Smooth muscle cell (in vitro differentiated cells): Measurements from ENCODE around the gene FCHSD2. TPM values are rescaled to one million over a fixed set of nuclear protein-coding genes. Genes with fewer than 3 reads are reported as not detected.
A peak's percentile ranks its signal among the peaks of the same experiment; 100 is the strongest.
"Not testable (repeated sequence)": the region's sequence is repeated elsewhere in the genome, so short reads cannot be mapped to it uniquely, and the experiment has no call there.

Experiments used
- DNase-seq: peaks from one replicate; lab custom pipeline; 2025; ENCODE audit not compliant: unreplicated experiment; lab: John Stamatoyannopoulos, UW
- H2AFZ ChIP-seq: fragments of 200-600 bp; sonication (generic); 2 replicates; pipeline ENCODE4 v1.6.0; 2016; ENCODE audit warnings: antibody characterized with exemption, low read depth, mild to moderate bottlenecking
- H3F3A ChIP-seq: fragments of 200-600 bp; sonication (generic); 2 replicates; pipeline ENCODE4 v1.6.0; 2017; ENCODE audit warnings: antibody characterized with exemption, low read depth
- H3K27ac ChIP-seq: fragments of 200-600 bp; sonication (generic); 2 replicates; pipeline ENCODE4 v1.5.1; 2016; ENCODE audit warnings: low read depth, mild to moderate bottlenecking
- H3K27me3 ChIP-seq: fragments of 200-600 bp; sonication (generic); 2 replicates; pipeline ENCODE4 v1.6.1; 2016; ENCODE audit warnings: low read depth, mild to moderate bottlenecking
- H3K36me3 ChIP-seq: fragments of 200-600 bp; sonication (generic); 2 replicates; pipeline ENCODE4 v1.5.1; 2016; ENCODE audit warnings: low read depth
- H3K4me1 ChIP-seq: fragments of 200-600 bp; sonication (generic); 2 replicates; pipeline ENCODE4 v1.5.1; 2016; ENCODE audit warnings: low read depth
- H3K4me2 ChIP-seq: fragments of 200-600 bp; sonication (generic); 2 replicates; pipeline ENCODE4 v1.6.0; 2016; ENCODE audit warnings: mild to moderate bottlenecking
- H3K4me3 ChIP-seq: fragments of 200-600 bp; sonication (generic); 2 replicates; pipeline ENCODE4 v1.5.1; 2016; ENCODE audit warnings: mild to moderate bottlenecking
- H3K79me2 ChIP-seq: fragments of 200-600 bp; sonication (generic); 2 replicates; pipeline ENCODE4 v1.6.0; 2016; ENCODE audit warnings: low read depth, mild to moderate bottlenecking
- H3K9ac ChIP-seq: fragments of 200-600 bp; sonication (generic); 2 replicates; pipeline ENCODE4 v1.6.0; 2016; ENCODE audit warnings: low read depth
- H3K9me3 ChIP-seq: fragments of 200-600 bp; sonication (generic); replicated peaks from 2 replicates; pipeline ENCODE4 v1.5.1; 2016; ENCODE audit warnings: low read depth
- H4K20me1 ChIP-seq: fragments of 200-600 bp; sonication (generic); 2 replicates; pipeline ENCODE4 v1.6.0; 2016; ENCODE audit warnings: low read depth
- CTCF ChIP-seq: fragments of 200-600 bp; sonication (generic); IDR thresholded peaks from 2 replicates; pipeline ENCODE4 v1.5.1; 2017; ENCODE audit warnings: borderline replicate concordance, mild to moderate bottlenecking, antibody characterized with exemption; ENCODE audit not compliant: insufficient read depth, poor library complexity, severe bottlenecking
- WGBS: methylation state at CpG from one replicate; pipeline ENCODE4 v1.1.7; 2016; ENCODE audit warnings: low lambda C conversion rate; 5-methylcytosine and 5-hydroxymethylcytosine counted together
- polyA plus RNA-seq: library from polyadenylated mRNA; unstranded; fragments of >200 nt; fragmentation: Nextera tagmentation; extraction: Ambion mirVana; gene quantifications from 2 replicates; pipeline ENCODE4 v1.2.1, GENCODE V29; 2016
- total RNA-seq: library from RNA; depleted of rRNA; stranded (reverse); fragments of >200 nt; gene quantifications from 2 replicates; pipeline ENCODE4 v1.2.3, GENCODE V29; 2014

Gene FCHSD2
- total and polyA plus RNA-seq, 2 experiments from 2014 or later, result 14.6 to 24.3 TPM

GRCh38 chr11:73126804-73127480 lies 15.2 kb downstream of the FCHSD2 start:
- no peaks in the 10 kb centered on the region for H3K9me3 ChIP-seq
- no peak overlapping the region for H2AFZ ChIP-seq
- no peak overlapping the region for H3K4me3 ChIP-seq
- no peaks in the 10 kb centered on the region for H3K27me3 ChIP-seq
- no peaks in the 10 kb centered on the region for H3F3A ChIP-seq
- no peak overlapping the region for H3K9ac ChIP-seq
- no peaks in the 10 kb centered on the region for H3K4me1 ChIP-seq
- H3K79me2 ChIP-seq, result peaks cover 26% of the 10 kb centered on the region
- no peak overlapping the region for H3K27ac ChIP-seq
- TF ChIP-seq CTCF, result no peak
- WGBS, result 91% methylated on average over 6 of the region's 6 CpGs
- H3K4me2 ChIP-seq, result no peak overlapping the region
- peaks cover 10% of the 10 kb centered on the region for H3K36me3 ChIP-seq
- peaks cover 44% of the 10 kb centered on the region for H4K20me1 ChIP-seq
- no peak for DNase-seq

- H3K79me2 ChIP-seq, result peaks cover 40% of the 10 kb centered on the region
- H3K9ac ChIP-seq, result no peak overlapping the region
- no peak overlapping the region for H2AFZ ChIP-seq
- H3K4me3 ChIP-seq, result no peak overlapping the region
- H3K4me1 ChIP-seq, result peaks cover 5% of the 10 kb centered on the region
- H3K27ac ChIP-seq, result no peak overlapping the region
- no peaks in the 10 kb centered on the region for H3K27me3 ChIP-seq
- H4K20me1 ChIP-seq, result peaks cover 61% of the 10 kb centered on the region
- no peaks in the 10 kb centered on the region for H3K9me3 ChIP-seq
- DNase-seq, result no peak
- H3F3A ChIP-seq, result no peaks in the 10 kb centered on the region
- H3K36me3 ChIP-seq, result peaks cover 10% of the 10 kb centered on the region
- no peak for TF ChIP-seq CTCF
- H3K4me2 ChIP-seq, result no peak overlapping the region
Observed at GRCh38 chr11:73124800-73125199, 17.3 kb downstream of the FCHSD2 start.

DNA sequence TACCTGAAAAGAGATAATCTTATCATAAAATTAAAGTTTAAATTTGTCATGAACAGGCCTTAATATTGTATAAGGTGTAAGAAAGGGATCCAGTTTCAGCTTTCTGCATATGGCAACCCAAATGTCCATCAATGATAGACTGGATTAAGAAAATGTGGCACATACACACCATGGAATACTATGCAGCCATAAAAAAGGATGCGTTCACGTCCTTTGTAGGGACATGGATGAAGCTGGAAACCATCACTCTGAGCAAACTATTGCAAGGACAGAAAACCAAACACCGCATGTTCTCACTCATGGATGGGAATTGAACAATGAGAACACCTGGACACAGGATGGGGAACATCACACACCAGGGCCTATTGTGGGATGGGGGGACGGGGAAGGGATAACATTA lies 18.2 kb downstream of the FCHSD2 start:
- not testable (repeated sequence) for H3K27me3 ChIP-seq, H3K4me1 ChIP-seq, H2AFZ ChIP-seq, H3K27ac ChIP-seq, H3K4me2 ChIP-seq, H3K36me3 ChIP-seq, H3K9me3 ChIP-seq, H3F3A ChIP-seq, H3K9ac ChIP-seq, DNase-seq, H3K4me3 ChIP-seq
- peaks cover 43% of the 10 kb centered on the region for H3K79me2 ChIP-seq
- WGBS, result 97% methylated on average over 4 of the region's 4 CpGs
- peaks cover 62% of the 10 kb centered on the region for H4K20me1 ChIP-seq

- Histone ChIP-seq H3K9me3 (no peaks in the 10 kb centered on the region), H3K27me3 (no peaks in the 10 kb centered on the region), H2AFZ (no peak overlapping the region), H3K4me3 (no peak overlapping the region), H3F3A (no peaks in the 10 kb centered on the region), H3K4me2 (peak overlapping the region; percentile 12), H4K20me1 (peaks cover 55% of the 10 kb centered on the region), H3K36me3 (peaks cover 9% of the 10 kb centered on the region), H3K9ac (no peak overlapping the region), H3K27ac (no peak overlapping the region), H3K4me1 (peaks cover 5% of the 10 kb centered on the region), H3K79me2 (peaks cover 43% of the 10 kb centered on the region)
- DNase-seq, result no peak
- no peak for TF ChIP-seq CTCF
Observed at GRCh38 chr11:73121692-73122091, 20.4 kb downstream of the FCHSD2 start.
